NCI-H1417 (cell line): ENCODE results near the gene CHMP4A.

ENCODE experiments used
- DNase-seq, 3 experiments: peaks; one replicate each; lab custom pipeline; 2025; lab: John Stamatoyannopoulos, UW

Gene CHMP4A

DNA sequence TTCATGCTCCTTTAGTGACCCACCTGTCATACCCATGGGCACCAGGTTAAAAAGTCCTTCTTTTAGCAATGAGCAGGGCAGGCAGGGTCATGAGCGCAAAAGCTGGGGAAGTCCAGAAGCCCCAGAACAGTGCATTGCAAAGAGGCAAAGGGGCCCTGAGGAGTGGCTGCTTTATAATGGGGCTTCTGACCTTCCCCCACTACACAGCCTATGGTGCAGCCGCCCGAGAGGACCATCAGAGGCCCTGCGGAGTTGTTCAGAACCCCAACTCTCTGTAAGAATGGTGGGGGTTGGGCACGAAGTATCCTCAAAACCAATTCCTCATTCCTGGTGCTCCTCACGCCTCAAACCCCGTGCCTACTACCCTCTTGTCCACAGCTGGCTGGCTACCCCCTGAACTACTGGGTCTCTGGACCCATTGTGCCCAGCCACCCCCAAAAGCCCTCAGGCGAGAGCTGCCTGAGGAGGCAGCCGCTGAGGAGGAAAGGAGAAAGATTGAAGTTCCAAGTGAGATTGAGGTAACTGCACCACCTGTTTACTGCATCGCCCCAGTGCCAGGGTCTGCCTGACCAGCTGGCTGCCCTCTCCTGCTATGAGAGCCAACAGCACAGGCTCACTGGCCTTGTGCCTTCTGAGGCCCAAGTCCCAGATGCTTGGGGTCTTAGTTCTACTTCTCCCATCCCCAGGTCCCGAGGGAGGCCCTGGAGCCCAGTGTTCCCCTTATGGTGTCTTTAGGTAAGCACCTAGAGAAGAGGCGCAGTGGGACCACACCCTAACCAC, 34.7 kb downstream of the CHMP4A start:
- DNase-seq: no peak

GRCh38 chr14:24177891-24178290, 35.4 kb downstream of the CHMP4A start:
- no peak for DNase-seq

DNA sequence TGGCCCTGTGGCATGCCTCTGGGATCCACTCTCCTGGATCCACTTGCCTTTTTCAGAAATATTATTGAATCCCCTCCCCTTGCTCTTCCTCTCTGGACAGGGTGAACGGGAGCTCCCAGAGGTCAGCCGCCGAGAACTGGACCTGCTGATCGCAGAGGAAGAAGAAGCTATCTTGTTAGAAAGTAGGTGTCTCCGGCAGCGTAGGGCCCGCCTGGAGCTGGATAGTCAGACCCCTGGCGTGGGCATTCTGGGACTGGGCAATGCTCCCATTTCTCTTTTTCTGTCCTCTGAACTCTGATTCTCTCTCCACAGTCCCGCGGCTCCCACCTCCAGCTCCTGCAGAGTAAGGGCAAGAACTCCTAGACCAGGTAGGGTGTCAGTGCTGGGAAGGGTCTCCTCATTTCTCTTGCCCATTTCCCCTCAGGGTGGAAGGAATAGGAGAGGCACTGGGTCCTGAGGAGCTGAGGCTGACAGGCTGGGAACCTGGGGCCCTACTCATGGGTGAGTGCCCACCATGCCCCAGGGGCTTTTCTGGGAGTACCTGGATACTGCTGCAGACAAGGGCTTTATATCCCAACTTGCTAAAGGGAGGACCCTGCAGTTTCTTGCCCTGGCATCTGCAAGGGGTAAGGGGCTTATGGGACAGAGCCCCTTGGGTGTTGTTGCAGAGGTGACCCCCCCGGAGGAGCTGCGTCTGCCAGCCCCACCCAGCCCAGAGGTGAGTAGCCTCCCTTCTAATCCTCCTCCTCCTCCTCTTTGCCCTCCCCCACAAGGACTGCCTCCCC, 36.1 kb downstream of the CHMP4A start:
- DNase-seq: no peak

GRCh38 chr14:24176599-24176998, 36.7 kb downstream of the CHMP4A start:
- DNase-seq: no peak

DNA sequence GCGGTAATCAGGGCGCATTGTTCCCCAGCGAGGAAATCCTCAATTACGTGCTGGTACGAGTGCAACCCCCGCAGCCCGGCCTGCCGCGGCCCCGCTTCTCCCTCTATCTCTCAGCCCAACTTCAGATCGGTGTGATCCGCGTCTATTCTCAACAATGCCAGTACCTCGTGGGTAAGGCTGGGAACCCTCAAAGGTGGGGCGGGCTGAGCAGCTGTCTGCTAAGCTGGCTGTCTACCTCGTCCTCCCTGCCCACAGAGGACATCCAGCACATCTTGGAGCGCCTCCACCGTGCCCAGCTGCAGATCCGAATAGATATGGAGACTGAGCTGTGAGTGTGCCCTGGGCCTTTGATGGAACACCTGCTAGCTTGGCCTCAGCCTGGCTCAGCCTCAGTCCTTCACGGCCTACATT, 40.4 kb downstream of the CHMP4A start:
- peak in 1 of 3 experiments; percentile 49 for DNase-seq

GRCh38 chr14:24172261-24172860, 40.9 kb downstream of the CHMP4A start:
- peak; percentile 37 to 59 (median 40) for DNase-seq

DNA sequence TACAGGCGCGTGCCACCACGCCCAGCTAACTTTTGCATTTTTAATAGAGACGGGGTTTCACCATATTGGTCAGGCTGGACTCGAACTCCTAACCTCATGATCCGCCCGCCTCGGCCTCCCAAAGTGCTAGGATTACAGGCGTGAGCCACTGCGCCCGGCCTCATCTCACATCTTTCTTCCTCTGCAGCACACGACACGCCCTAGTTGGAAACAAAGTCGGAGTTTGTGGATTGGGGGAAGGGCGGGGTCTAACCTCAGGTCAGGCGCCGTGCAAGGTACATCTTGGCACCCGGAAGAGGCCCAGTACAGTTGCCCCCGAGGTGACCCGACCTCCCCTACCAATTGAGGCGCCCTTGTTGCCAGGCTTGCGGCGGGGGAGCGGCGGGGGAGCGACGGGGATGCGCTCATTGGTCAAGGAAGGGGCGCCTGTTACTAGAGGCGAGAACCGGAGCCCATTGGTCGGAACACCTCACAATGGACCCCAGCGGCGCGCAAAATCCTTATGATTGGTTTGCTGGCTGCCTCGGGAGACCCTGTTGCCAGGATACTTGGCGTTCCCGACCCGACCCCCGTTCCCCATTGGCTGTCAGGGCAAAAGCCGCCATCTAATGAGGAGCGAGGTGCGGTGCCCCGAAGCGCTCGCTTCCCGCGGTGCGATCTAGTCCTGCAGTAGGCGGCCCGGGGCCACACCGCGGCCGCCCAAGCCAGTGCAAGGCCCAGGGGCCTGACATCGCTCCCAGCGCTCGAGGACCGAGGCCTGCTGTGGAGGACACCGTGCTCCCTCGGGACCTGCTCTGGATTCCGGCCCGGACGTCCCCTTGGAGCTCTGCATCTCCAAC, 41.6 kb downstream of the CHMP4A start, which contains the start of gene REC8:
REC8 (plus strand) TSS at position 659 of the 839 bp plus-strand sequence. CDS start 473 bp downstream, outside the sequence.
- peak; percentile 92 to 99 (median 98) for DNase-seq

DNA sequence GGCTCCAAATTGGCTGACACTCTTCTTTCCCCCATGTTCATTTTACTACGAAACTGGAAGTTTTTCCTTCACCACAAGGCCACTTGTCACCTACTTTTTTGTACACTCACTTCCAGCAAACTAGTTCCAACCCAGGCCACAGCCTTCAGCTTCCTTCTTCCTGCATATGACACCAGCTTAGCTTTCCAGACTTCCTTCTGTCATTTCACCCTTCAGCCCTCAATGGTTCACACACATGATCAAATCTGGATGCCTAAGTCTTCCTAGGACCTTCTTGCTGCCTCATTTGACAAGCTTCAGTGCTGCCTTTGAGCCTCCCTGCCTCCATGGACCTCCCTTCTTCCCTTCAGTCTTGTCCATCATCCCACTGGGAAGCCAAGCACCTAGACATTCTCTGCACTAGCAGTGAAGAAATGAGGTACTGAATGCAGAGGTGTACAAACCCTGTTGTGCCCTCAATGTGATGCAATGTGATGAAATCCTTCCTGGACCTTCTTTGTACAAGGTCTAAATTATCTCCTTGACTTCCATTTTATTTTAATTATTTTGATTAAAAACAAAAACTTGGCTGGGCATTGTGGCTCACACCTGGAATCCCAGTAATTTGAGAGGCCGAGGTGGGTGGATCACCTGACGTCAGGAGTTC, 45.7 kb downstream of the CHMP4A start:
- DNase-seq: no peak

- DNase-seq: no peak
Measured at GRCh38 chr14:24165785-24166184, 47.5 kb downstream of the CHMP4A start.

DNA sequence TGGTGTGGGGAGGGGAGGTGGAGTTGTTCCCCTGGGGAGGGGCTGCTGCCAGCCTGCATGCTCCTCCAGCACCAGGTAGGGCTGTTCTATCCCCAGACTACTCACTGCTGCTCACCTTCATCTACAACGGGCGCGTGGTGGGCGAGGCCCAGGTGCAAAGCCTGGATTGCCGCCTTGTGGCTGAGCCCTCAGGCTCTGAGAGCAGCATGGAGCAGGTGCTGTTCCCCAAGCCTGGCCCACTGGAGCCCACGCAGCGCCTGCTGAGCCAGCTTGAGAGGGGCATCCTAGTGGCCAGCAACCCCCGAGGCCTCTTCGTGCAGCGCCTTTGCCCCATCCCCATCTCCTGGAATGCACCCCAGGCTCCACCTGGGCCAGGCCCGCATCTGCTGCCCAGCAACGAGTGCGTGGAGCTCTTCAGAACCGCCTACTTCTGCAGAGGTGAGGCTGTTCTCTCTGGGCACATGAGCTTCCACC, 48.7 kb downstream of the CHMP4A start:
- DNase-seq: no peak

- DNase-seq: no peak
Measured at GRCh38 chr14:24162093-24162492, 51.2 kb downstream of the CHMP4A start.

DNA sequence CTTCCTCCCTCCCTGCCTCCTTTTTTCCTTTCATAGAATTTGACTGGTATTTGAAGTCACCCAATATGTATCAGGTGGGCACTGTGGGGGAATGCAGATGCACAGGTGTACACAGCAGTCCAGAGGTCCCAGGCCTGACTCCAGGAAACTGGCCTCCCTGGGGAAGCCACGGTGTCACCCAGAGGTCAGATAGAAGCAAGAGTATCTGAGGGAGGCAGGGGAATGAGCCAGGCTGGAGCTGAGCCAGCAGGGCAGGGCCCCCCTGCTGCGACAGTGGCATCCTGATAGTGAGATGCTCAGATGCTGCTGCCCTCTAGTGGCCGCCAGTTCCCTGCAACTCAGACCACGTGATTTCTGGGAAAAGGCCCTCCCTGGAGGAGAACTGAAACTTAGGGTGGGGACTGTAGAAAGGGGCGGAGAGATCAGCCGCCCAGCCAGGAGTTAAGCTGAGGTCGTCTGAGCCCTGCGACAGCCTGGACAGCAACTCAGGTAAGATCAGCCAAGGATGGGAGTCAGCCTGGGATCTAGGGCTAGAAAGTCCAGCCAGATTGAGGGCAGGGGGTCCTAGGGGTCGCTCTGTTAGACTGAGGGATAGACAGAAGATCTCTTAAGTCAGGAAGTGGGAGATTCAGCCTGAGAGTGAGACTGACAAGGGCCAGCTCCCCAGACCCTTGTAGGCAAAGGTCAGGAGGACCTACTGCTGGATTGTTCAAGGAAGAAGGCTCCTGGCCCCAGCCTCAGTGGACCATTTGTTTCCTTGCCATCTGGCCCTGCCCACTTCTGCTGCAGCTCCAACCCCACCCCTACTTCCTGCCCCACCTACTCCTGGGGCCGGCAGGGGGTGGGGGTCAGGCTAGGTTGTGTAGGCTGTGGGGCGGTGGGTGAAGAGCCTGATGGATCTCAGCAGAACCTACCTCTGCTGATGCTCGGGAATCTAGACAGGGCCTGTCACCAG, 52.2 kb downstream of the CHMP4A start, which contains the start of gene IRF9:
IRF9 (plus strand) TSS at position 416 of the 955 bp plus-strand sequence. CDS start 880 bp downstream, outside the sequence.
- peak; percentile 93 to 98 (median 97) for DNase-seq

GRCh38 chr14:24160499-24160849, 52.8 kb downstream of the CHMP4A start:
- DNase-seq: no peak

DNA sequence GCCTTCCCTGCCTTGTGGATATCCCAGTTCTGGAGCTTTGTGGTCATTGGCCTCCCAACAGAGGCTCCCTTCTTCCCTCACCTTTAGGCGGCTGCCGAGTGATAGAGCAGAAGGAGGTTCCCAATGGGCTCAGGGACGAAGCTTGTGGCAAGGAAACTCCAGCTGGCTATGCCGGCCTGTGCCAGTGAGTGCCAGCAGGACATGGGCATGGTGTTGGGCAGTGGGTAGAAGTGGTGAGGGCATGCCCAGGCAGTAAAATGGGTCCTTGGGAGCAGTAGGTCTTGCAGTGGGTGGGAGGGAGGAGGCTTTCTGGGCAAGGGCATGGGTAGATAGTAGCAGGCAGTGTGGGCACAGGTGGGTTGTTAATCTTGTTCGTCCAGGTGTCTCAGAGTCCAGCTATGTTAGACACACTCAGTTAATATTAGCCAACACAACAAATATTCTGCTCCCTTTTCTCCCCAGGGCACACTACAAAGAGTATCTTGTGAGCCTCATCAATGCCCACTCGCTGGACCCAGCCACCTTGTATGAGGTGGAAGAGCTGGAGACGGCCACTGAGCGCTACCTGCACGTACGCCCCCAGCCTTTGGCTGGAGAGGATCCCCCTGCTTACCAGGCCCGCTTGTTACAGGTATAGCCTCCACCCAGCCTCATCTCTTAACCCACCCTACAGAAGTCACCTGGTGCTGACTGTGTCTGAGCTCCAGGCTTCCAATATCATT, 53.4 kb downstream of the CHMP4A start:
- DNase-seq: no peak
